Kidney (tissue), 14 donors: Measurements from ENCODE around the gene AKR7A2. TPM values are rescaled to one million over a fixed set of nuclear protein-coding genes. Genes with fewer than 3 reads are reported as not detected.

ENCODE experiments used
- DNase-seq, 5 donors: peaks; one replicate each; pipeline ENCODE4 v3.0.0-alpha.2; 2013 to 2020
- FAIRE-seq: peaks from 2 replicates; lab custom pipeline; 2012; peaks lifted over from hg19 to GRCh38; lab: Jason Lieb, UNC
- H3K27ac ChIP-seq, 2 donors: one replicate each; pipeline ENCODE4 v1.7.0; 2013; ENCODE audit warnings: low read depth in 2 of 2, low read length in 2 of 2, inconsistent platforms in 1 of 2
- H3K27me3 ChIP-seq: one replicate; pipeline ENCODE4 v1.7.1; 2013; ENCODE audit warnings: low read length, inconsistent platforms; ENCODE audit not compliant: control insufficient read depth, insufficient read depth
- H3K36me3 ChIP-seq, 3 donors: one replicate each; pipeline versions ENCODE4 v1.7.0 to v1.7.1; 2013; ENCODE audit warnings: low read length in 3 of 3, control low read depth in 1 of 3, inconsistent platforms in 1 of 3; ENCODE audit not compliant: insufficient read depth in 3 of 3, control insufficient read depth in 2 of 3
- H3K4me1 ChIP-seq, 3 donors: one replicate each; pipeline versions ENCODE4 v1.7.0 to v1.7.1; 2013; ENCODE audit warnings: low read length in 3 of 3, inconsistent platforms in 1 of 3, low read depth in 1 of 3; ENCODE audit not compliant: control insufficient read depth in 2 of 3, insufficient read depth in 2 of 3
- H3K4me3 ChIP-seq, 3 donors: one replicate each; pipeline versions ENCODE4 v1.7.0 to v1.8.1; 2013; ENCODE audit warnings: low read length in 3 of 3, control low read depth in 1 of 3, inconsistent platforms in 1 of 3
- H3K9ac ChIP-seq, 3 donors: one replicate each; pipeline versions ENCODE4 v1.7.0 to v1.7.1; 2013; ENCODE audit warnings: low read length in 3 of 3, control low read depth in 1 of 3, inconsistent platforms in 1 of 3
- H3K9me3 ChIP-seq, 3 donors: one replicate each; pipeline versions ENCODE4 v1.7.0 to v1.7.1; 2013; ENCODE audit warnings: low read length in 3 of 3, control low read depth in 1 of 3, inconsistent platforms in 1 of 3; ENCODE audit not compliant: control insufficient read depth in 2 of 3, insufficient read depth in 1 of 3
- CTCF ChIP-seq: IDR thresholded peaks from 3 replicates; pipeline ENCODE4 v1.5.1; 2012; ENCODE audit warnings: mild to moderate bottlenecking, moderate library complexity, borderline replicate concordance; ENCODE audit not compliant: insufficient read depth; ENCODE audit errors: extremely low read depth
- intact Hi-C: fragments of 100-400 bp; cut with DNase I; formaldehyde crosslinking; loops from one replicate; pipeline ENCODE4 v1.11.1; 2022
- polyA plus RNA-seq: library from polyadenylated mRNA; stranded (reverse); fragments of 350-450 nt; fragmentation: Illumina TruSeq; extraction: RNeasy Lipid Tissue Mini Kit (QIAGEN cat#74804); gene quantifications from one replicate; pipeline ENCODE4 v1.2.3, GENCODE V29; 2014; ENCODE audit warnings: low read depth, low replicate concordance; ENCODE audit not compliant: insufficient read depth
- total RNA-seq: library from RNA; stranded (reverse); fragmentation: NEBNext Ultra II Directional; extraction: Animal tissue kit (Norgen Biotek cat#: 25700); gene quantifications from one replicate; pipeline ENCODE4 v1.2.1, GENCODE V29; 2021
- donor health status: control.
- donor health status: control.
- donor health status: control.
- donor health status: control.
- donor health status: control.
- donor health status: DM: yes; HTN: yes; CAD: no.
- donor health status: Normal renal cell carcinoma (clear cell type).

The AKR7A2 gene
- total and polyA plus RNA-seq, 2 donors from 2014 or later: 53.1 to 139 TPM

GRCh38 chr1:19330449-19331135 lies 18.6 kb upstream of the AKR7A2 start:
- no peak overlapping the region for H3K9ac ChIP-seq
- peaks cover 3 to 11% (median 5%) of the 10 kb centered on the region in 3 donors for H3K36me3 ChIP-seq
- no peaks in the 10 kb centered on the region for H3K4me1 ChIP-seq
- H3K4me3 ChIP-seq: no peak overlapping the region
- intact Hi-C loops: no loop called here
- FAIRE-seq: no peak
- H3K9me3 ChIP-seq: no peaks in the 10 kb centered on the region
- DNase-seq: no peak
- no peaks in the 10 kb centered on the region for H3K27me3 ChIP-seq
- no peak overlapping the region for H3K27ac ChIP-seq
- no peak for TF ChIP-seq CTCF

- no peak overlapping the region for H3K9ac ChIP-seq
- no peak overlapping the region for H3K27ac ChIP-seq
- no peaks in the 10 kb centered on the region for H3K4me1 ChIP-seq
- no peaks in the 10 kb centered on the region for H3K9me3 ChIP-seq
- intact Hi-C loops: no loop called here
- H3K4me3 ChIP-seq: no peak overlapping the region
- H3K27me3 ChIP-seq: no peaks in the 10 kb centered on the region
- no peak for DNase-seq
- FAIRE-seq: no peak
- no peak for TF ChIP-seq CTCF
- H3K36me3 ChIP-seq: peaks cover 3 to 14% (median 12%) of the 10 kb centered on the region in 3 donors
These were observed 17.7 kb upstream of the AKR7A2 start for GRCh38 chr1:19329611-19330010.

GRCh38 chr1:19329188-19329587 lies 17.2 kb upstream of the AKR7A2 start:
- intact Hi-C loops: no loop called here

More at GRCh38 chr1:19329188-19329587, 17.2 kb upstream of the AKR7A2 start:
- Histone ChIP-seq H3K36me3 (peaks cover 3 to 17% (median 15%) of the 10 kb centered on the region in 3 donors), H3K9ac (no peak overlapping the region), H3K4me1 (no peaks in the 10 kb centered on the region), H3K9me3 (no peaks in the 10 kb centered on the region), H3K4me3 (no peak overlapping the region), H3K27me3 (no peaks in the 10 kb centered on the region), H3K27ac (no peak overlapping the region)
- no peak for TF ChIP-seq CTCF
- FAIRE-seq (no peak), DNase-seq (no peak)
